ENCODE results near the gene KRTAP1-3. TPM values are rescaled to one million over a fixed set of nuclear protein-coding genes. Genes with fewer than 3 reads are reported as not detected.
"Not testable (repeated sequence)": the region's sequence is repeated elsewhere in the genome, so short reads cannot be mapped to it uniquely, and the experiment has no call there.

The KRTAP1-3 gene
- not detected for total RNA-seq

- H3K4me3 Mint-ChIP-seq; H3K4me1 Mint-ChIP-seq; H3K9me3 Mint-ChIP-seq; H3K36me3 Mint-ChIP-seq (ENCODE audit: low read depth); DNase-seq; CTCF ChIA-PET; H3K27ac Mint-ChIP-seq; POLR2A ChIA-PET: not testable (repeated sequence)
- peaks cover 21% of the 10 kb centered on the region for H3K27me3 Mint-ChIP-seq
Measured at GRCh38 chr17:41034346-41034935, at the start of gene KRTAP1-3. Gene KRTAP1-3, minus strand, starts transcription at chr17:41034874. Its CDS starts 53 bp downstream, at chr17:41034821.

- H3K36me3 Mint-ChIP-seq (ENCODE audit: low read depth); POLR2A ChIA-PET; H3K4me3 Mint-ChIP-seq; DNase-seq; H3K27me3 Mint-ChIP-seq; H3K27ac Mint-ChIP-seq; H3K4me1 Mint-ChIP-seq; H3K9me3 Mint-ChIP-seq; CTCF ChIA-PET: not testable (repeated sequence)
Measured at GRCh38 chr17:41084100-41084856, 49.6 kb upstream of the KRTAP1-3 start, which contains the start of gene KRTAP4-7. Gene KRTAP4-7, plus strand, starts transcription at chr17:41084150. Its CDS starts 57 bp downstream, at chr17:41084207.

DNA sequence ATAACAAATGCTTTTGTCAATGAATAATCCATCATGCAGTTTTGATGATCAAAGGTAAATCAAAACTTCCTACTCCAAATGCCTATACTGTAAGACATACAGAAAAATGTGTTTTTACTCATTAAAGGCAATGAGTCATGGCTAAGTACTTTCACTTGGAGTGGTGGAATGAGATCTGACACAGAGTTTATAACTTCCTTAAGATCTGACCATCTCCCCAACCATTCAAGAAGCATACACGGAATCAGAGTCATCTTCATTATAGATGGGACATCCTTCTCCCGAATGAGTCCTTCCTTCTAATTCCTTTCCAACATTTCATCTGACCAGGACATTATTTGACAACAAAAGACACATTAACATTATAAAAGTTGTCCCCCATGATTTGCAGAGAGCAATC, 48.8 kb upstream of the KRTAP1-3 start:
- CTCF ChIA-PET; H3K9me3 Mint-ChIP-seq; DNase-seq; H3K36me3 Mint-ChIP-seq (ENCODE audit: low read depth); H3K4me3 Mint-ChIP-seq; H3K4me1 Mint-ChIP-seq; H3K27ac Mint-ChIP-seq; H3K27me3 Mint-ChIP-seq; POLR2A ChIA-PET: not testable (repeated sequence)

GRCh38 chr17:41082626-41083025, 48.0 kb upstream of the KRTAP1-3 start:
- H3K27ac Mint-ChIP-seq, result no peak overlapping the region
- CTCF ChIA-PET, result no interaction called here
- no peak overlapping the region for H3K4me3 Mint-ChIP-seq
- POLR2A ChIA-PET, result no interaction called here
- H3K4me1 Mint-ChIP-seq, result no peaks in the 10 kb centered on the region
- H3K36me3 Mint-ChIP-seq (ENCODE audit: low read depth), result no peaks in the 10 kb centered on the region
- no peak for DNase-seq
- peaks cover 8% of the 10 kb centered on the region for H3K27me3 Mint-ChIP-seq
- H3K9me3 Mint-ChIP-seq, result no peaks in the 10 kb centered on the region

DNA sequence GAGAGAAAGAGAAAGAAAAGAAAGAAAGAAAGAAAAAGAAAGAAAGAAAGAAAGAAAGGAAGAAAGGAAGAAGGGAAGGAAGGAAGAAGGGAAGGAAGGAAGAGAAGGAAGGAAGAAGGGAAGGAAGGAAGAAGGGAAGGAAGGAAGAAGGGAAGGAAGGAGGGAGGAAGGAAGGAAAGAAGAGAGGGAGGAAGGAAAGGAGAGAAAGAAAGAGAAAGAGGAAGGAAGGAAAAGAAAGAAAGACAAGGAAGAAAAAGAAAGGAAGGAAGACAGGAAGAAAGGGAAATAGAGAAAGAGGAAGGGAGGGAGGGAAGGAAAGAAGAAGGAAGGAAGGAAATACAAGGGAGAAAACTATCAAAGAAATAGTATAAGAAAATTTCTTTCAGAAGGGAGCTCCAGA, 42.1 kb upstream of the KRTAP1-3 start:
- no peaks in the 10 kb centered on the region for H3K36me3 Mint-ChIP-seq (ENCODE audit: low read depth)
- H3K4me3 Mint-ChIP-seq, result no peak overlapping the region
- DNase-seq, result no peak
- no peaks in the 10 kb centered on the region for H3K9me3 Mint-ChIP-seq
- ChIA-PET CTCF (no interaction called here), POLR2A (no interaction called here)
- H3K27ac Mint-ChIP-seq, result no peak overlapping the region
- peaks cover 12% of the 10 kb centered on the region for H3K27me3 Mint-ChIP-seq
- no peaks in the 10 kb centered on the region for H3K4me1 Mint-ChIP-seq

DNA sequence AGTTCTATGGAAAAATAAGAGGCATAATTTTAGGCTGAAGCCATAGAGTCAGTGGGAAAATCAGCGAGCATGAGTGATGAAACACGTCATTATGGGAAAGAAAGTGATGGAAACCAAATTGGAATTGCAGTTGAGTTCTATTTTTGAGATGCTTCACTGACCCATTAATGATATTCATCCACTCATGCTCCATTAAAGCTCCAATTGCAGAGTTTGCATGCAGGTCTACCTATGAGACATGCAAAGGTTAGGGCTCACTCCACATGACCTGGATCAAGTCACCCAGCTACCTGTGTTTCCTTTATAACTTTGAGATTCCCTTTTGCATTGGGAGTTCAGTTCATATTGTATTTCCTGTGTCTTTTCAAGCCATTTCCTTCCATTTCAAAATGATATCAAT, 39.0 kb upstream of the KRTAP1-3 start:
- CTCF ChIA-PET, result no interaction called here
- Mint-ChIP-seq H3K27me3 (peaks cover 12% of the 10 kb centered on the region), H3K4me3 (no peak overlapping the region), H3K27ac (no peak overlapping the region), H3K36me3 (ENCODE audit: low read depth) (no peaks in the 10 kb centered on the region), H3K9me3 (no peaks in the 10 kb centered on the region), H3K4me1 (no peaks in the 10 kb centered on the region)
- no peak for DNase-seq
- POLR2A ChIA-PET, result no interaction called here

DNA sequence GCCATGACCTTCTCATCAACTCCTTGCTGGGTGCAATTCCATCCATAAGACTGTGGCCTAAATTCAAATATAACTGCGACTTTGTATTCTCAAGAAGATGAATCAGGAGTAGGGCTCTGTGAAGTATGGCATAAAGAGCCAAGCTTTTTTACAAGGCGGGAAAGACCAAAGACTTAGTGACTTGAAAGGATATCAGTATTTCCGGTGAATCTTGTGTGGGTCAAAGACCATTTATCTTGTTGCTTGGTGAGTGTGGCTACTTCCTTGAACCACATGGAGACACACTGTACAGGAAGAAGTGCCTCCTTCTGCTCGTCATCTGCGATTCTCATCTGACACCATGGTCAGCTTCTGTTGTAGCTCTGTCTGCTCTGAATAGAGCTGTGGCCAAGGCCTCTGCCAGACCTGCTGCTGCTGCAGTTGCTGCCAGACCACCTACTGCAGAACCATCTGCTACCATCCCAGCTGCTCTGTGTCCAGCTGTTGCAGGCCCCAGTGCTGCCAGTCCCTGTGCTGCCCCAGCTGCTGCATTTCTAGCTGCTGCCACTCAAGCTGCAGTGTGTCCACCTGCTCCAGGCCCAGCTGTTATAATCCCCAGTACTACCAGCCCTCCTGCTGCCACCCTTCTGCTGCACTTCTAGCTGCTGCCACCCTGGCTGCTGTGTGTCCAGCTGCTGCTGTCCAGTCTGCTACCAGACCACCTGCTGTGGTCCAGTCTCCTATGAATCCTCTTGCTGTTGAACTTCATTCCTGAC, 37.1 kb upstream of the KRTAP1-3 start:
- H3K27me3 Mint-ChIP-seq, result peaks cover 11% of the 10 kb centered on the region
- H3K4me1 Mint-ChIP-seq, result no peaks in the 10 kb centered on the region
- no peaks in the 10 kb centered on the region for H3K36me3 Mint-ChIP-seq (ENCODE audit: low read depth)
- no peak overlapping the region for H3K27ac Mint-ChIP-seq
- no peaks in the 10 kb centered on the region for H3K9me3 Mint-ChIP-seq
- CTCF ChIA-PET, result interaction anchor here (1.5 kb wide), 1 partner anchor 24 kb away, joined by 3 read pairs; no protein-coding TSS in a partner anchor
- no peak for DNase-seq
- H3K4me3 Mint-ChIP-seq, result no peak overlapping the region
- POLR2A ChIA-PET, result no interaction called here

GRCh38 chr17:41069031-41069430, 34.4 kb upstream of the KRTAP1-3 start:
- Mint-ChIP-seq H3K27me3 (no peaks in the 10 kb centered on the region), H3K27ac (no peak overlapping the region)

DNA sequence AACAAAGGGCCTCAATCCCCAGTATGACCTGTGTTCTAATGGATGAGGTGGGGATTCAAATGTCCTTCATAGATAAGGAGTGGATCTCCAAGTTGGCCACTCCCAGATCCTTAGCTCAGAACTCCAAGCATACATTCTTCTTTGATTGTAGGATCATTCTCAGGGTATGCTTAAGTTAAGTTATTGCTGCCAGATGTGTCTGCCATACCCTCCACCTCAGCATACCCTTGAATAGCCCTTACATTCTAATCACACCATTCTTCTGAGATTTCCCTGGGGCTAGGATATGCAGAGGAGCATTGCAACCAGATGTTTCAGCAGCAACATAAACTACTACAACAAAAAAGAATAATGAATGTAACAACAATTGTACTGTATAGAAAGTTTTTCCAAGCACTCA, 32.6 kb upstream of the KRTAP1-3 start:
- Mint-ChIP-seq H3K27me3 (peaks cover 3% of the 10 kb centered on the region), H3K4me1 (no peaks in the 10 kb centered on the region), H3K36me3 (ENCODE audit: low read depth) (no peaks in the 10 kb centered on the region), H3K4me3 (no peak overlapping the region), H3K27ac (no peak overlapping the region), H3K9me3 (no peaks in the 10 kb centered on the region)
- DNase-seq, result no peak
- POLR2A ChIA-PET, result no interaction called here
- CTCF ChIA-PET, result no interaction called here

More at GRCh38 chr17:41069031-41069430, 34.4 kb upstream of the KRTAP1-3 start:
- Mint-ChIP-seq H3K4me1 (no peaks in the 10 kb centered on the region), H3K4me3 (no peak overlapping the region), H3K36me3 (ENCODE audit: low read depth) (no peaks in the 10 kb centered on the region), H3K9me3 (no peaks in the 10 kb centered on the region)
- DNase-seq, result no peak
- ChIA-PET POLR2A (no interaction called here), CTCF (no interaction called here)

DNA sequence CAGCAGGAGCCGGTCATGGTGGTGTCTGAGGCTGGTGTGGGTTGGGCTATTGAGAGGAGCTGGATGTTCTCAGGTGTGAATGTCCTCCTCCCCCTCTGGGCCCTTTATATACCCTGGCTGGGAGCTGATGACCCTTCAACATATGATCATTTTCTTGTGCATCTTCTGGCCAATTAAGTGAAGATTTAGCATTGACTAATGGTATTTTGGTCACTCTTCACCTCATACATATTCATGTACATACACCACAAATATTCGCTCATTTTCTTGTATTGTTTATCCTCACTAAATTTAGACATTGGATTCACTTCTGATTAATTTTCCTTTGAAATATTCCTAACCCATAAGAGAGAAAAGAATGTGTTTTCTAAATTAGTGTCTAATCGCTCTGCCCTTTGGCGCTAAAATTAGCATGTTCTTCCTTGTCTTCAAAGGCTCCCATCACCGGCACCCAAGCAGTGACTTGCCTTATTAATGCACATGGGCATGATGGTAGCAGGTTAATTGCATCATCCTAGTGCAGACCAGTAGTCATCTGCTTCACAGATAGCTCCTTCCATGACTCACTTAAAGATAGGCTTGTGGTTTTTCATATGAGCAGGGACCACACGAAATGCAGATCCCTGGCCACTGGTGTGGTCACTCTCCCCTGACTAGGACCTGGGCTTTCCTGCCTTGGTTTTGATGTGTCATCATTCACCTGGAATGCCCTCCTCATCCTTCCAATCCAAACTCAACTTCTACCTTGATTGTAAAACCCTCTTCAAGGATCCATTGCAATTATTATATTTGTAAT, 31.4 kb upstream of the KRTAP1-3 start, which contains the start of gene KRTAP2-4:
Gene KRTAP2-4 (minus strand): TSS at position 51 of the 796 bp plus-strand sequence. CDS start 34 bp downstream, at position 17.
- H3K36me3 Mint-ChIP-seq (ENCODE audit: low read depth), result no peaks in the 10 kb centered on the region
- DNase-seq, result no peak
- no peaks in the 10 kb centered on the region for H3K9me3 Mint-ChIP-seq
- peaks cover 11% of the 10 kb centered on the region for H3K27me3 Mint-ChIP-seq
- H3K27ac Mint-ChIP-seq, result no peak within 1 kb of the TSS
- POLR2A ChIA-PET, result no interaction called here
- H3K4me1 Mint-ChIP-seq, result no peaks in the 10 kb centered on the region
- CTCF ChIA-PET, result no interaction called here
- H3K4me3 Mint-ChIP-seq, result no peak within 1 kb of the TSS

- H3K27ac Mint-ChIP-seq; H3K4me1 Mint-ChIP-seq; H3K9me3 Mint-ChIP-seq; POLR2A ChIA-PET; H3K36me3 Mint-ChIP-seq (ENCODE audit: low read depth); DNase-seq; H3K4me3 Mint-ChIP-seq: not testable (repeated sequence)
- H3K27me3 Mint-ChIP-seq, result peaks cover 18% of the 10 kb centered on the region
- CTCF ChIA-PET, result interaction anchor here (0.6 kb wide), 1 partner anchor 123 kb away, joined by 4 read pairs; no protein-coding TSS in a partner anchor
Measured at GRCh38 chr17:41065016-41065689, 30.5 kb upstream of the KRTAP1-3 start.

- Mint-ChIP-seq H3K36me3 (ENCODE audit: low read depth) (no peaks in the 10 kb centered on the region), H3K27me3 (peaks cover 24% of the 10 kb centered on the region), H3K4me3 (no peak overlapping the region), H3K9me3 (no peaks in the 10 kb centered on the region), H3K4me1 (no peaks in the 10 kb centered on the region), H3K27ac (no peak overlapping the region)
- DNase-seq, result no peak
- ChIA-PET CTCF (interaction anchor here (0.6 kb wide), 1 partner anchor 124 kb away, joined by 4 read pairs; no protein-coding TSS in a partner anchor), POLR2A (no interaction called here)
Measured at GRCh38 chr17:41064301-41064700, 29.6 kb upstream of the KRTAP1-3 start.

All from activated CD4-positive, alpha-beta memory T cell treated with anti-CD3 and anti-CD28 coated beads, Interleukin-2, amount 10 ng/mL, durations not matched to agents 7 days and 5 days (primary cell).